Thyroid gland (tissue), 4 donors: ENCODE results near the gene CCND1.

ENCODE experiments used
- POLR2A ChIP-seq, 2 donors: fragments of 450-650 bp; IDR thresholded peaks; one replicate each; pipeline ENCODE4 v1.6.1; 2017; ENCODE audit warnings: antibody characterized with exemption in 2 of 2, mild to moderate bottlenecking in 2 of 2, moderate library complexity in 1 of 2
- TF ChIP-seq, protein P1 (sequence below), 6 experiments: fragments of 200-600 bp in 3 of 6; fragments of 450-650 bp in 3 of 6; sonication (generic) in 3 of 6; IDR thresholded peaks; one replicate each; pipeline ENCODE4 v1.5.1; 2016 to 2019; ENCODE audit warnings: antibody characterized with exemption in 6 of 6, mild to moderate bottlenecking in 2 of 6, inconsistent platforms in 1 of 6, moderate library complexity in 1 of 6

DNA sequence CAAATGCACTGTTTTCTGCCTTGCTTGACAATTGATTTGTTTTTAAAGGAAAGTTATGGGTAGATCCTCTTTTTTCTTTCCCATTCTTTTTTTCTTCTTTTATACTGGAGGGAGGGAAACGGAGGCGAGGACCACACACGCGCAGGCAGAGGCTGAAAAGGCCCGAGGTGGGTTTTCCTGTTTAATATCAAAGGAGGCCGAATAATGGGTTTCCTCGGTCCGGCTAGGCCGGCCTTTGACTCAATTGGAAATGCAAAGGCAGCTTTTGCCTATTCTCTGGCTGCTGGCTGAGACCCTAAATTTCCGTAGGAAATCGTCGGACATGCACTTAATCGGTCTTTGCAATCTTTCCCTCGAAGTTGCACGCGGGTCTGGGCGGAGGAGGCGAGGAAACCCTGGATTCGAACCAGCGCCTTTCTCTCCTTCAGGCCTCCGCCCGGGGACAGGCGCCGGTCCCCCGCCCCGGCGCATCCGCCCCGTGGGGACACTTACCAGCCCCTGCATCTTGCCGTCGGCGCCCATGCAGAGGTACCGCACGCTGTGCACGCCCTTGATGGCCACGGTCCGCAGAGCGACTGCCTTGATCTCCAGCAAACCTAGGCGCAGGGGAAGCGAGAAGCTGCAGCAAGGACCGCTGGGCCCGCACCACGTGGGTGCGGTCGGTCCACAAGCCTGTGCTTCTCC lies 62.0 kb downstream of the CCND1 start:
- TF ChIP-seq POLR2A (IDR thresholded peaks at IDR 0.05): no peak
- TF ChIP-seq, protein P1, sequence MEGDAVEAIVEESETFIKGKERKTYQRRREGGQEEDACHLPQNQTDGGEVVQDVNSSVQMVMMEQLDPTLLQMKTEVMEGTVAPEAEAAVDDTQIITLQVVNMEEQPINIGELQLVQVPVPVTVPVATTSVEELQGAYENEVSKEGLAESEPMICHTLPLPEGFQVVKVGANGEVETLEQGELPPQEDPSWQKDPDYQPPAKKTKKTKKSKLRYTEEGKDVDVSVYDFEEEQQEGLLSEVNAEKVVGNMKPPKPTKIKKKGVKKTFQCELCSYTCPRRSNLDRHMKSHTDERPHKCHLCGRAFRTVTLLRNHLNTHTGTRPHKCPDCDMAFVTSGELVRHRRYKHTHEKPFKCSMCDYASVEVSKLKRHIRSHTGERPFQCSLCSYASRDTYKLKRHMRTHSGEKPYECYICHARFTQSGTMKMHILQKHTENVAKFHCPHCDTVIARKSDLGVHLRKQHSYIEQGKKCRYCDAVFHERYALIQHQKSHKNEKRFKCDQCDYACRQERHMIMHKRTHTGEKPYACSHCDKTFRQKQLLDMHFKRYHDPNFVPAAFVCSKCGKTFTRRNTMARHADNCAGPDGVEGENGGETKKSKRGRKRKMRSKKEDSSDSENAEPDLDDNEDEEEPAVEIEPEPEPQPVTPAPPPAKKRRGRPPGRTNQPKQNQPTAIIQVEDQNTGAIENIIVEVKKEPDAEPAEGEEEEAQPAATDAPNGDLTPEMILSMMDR (IDR thresholded peaks at IDR 0.05): no peak
